Naive B cell (primary cell): Measurements from ENCODE around the gene PGBD4. TPM values are rescaled to one million over a fixed set of nuclear protein-coding genes. Genes with fewer than 3 reads are reported as not detected.

Experiments used
- ATAC-seq, 2 donors: fragments of 150-1000 bp; cut with Tn5 transposase; 2 replicates each; pipeline ENCODE4 v1.10.0; 2021; ENCODE audit warnings: low read depth in 2 of 2, mild to moderate bottlenecking in 2 of 2, moderate library complexity in 2 of 2
- DNase-seq: peaks from one replicate; pipeline ENCODE4 v3.0.0; 2022
- H3K27ac Mint-ChIP-seq, 6 donors: one replicate each; pipeline ENCODE4 v1.8.0; 2020 to 2022; ENCODE audit warnings: mild to moderate bottlenecking in 6 of 6, mixed read lengths in 6 of 6, moderate library complexity in 5 of 6, inconsistent platforms in 2 of 6
- H3K27me3 Mint-ChIP-seq, 3 donors: one replicate each; pipeline ENCODE4 v1.8.0; 2021 to 2022; ENCODE audit warnings: mixed read lengths in 3 of 3, mild to moderate bottlenecking in 1 of 3
- H3K36me3 Mint-ChIP-seq, 2 donors: one replicate each; pipeline ENCODE4 v1.8.0; 2020 to 2022; ENCODE audit warnings: mixed read lengths in 2 of 2, inconsistent platforms in 1 of 2, mild to moderate bottlenecking in 1 of 2
- H3K4me1 Mint-ChIP-seq, 3 donors: one replicate each; pipeline ENCODE4 v1.8.0; 2020 to 2022; ENCODE audit warnings: mixed read lengths in 3 of 3, inconsistent platforms in 1 of 3, mild to moderate bottlenecking in 1 of 3, moderate library complexity in 1 of 3
- H3K4me3 Mint-ChIP-seq, 8 donors: one replicate each; pipeline ENCODE4 v1.8.0; 2020 to 2022; ENCODE audit warnings: mild to moderate bottlenecking in 8 of 8, mixed read lengths in 8 of 8, moderate library complexity in 8 of 8, inconsistent platforms in 2 of 8
- H3K9me3 Mint-ChIP-seq, 7 donors: one replicate each; pipeline ENCODE4 v1.8.0; 2020 to 2022; ENCODE audit warnings: mixed read lengths in 7 of 7, mild to moderate bottlenecking in 5 of 7, inconsistent platforms in 2 of 7, moderate library complexity in 1 of 7
- polyA plus RNA-seq, 6 donors: library from polyadenylated mRNA; unstranded; fragments of 300-500 nt; fragmentation: Illumina TruSeq; gene quantifications; one replicate each; pipeline ENCODE4 v1.2.3, GENCODE V29; 2021; ENCODE audit warnings: low read depth in 6 of 6

The PGBD4 gene
- polyA plus RNA-seq: 1 to 10 TPM; 1.3 to 3.7 (median 2.5) TPM

GRCh38 chr15:34101366-34102174 lies at the start of gene PGBD4, which contains the start of gene EMC7:
Gene PGBD4, plus strand, starts transcription at chr15:34102083. Its CDS starts 449 bp downstream, at chr15:34102532.
Gene EMC7, minus strand, starts transcription at chr15:34101862. Its CDS starts 23 bp downstream, at chr15:34101839.
- ATAC-seq (peak; percentile 96 to 97), DNase-seq (peak; percentile 99)
- peaks cover 13 to 45% (median 22%) of the 10 kb centered on the region in 3 donors for H3K4me1 Mint-ChIP-seq
- no peaks in the 10 kb centered on the region for H3K27me3 Mint-ChIP-seq
- peaks cover 0 to 3% (median 0%) of the 10 kb centered on the region in 7 donors for H3K9me3 Mint-ChIP-seq
- H3K27ac Mint-ChIP-seq: peak within 1 kb of the TSS; percentile 98 to 100 (median 99)
- peak within 1 kb of the TSS; percentile 96 to 100 (median 99) for H3K4me3 Mint-ChIP-seq
- peaks cover 0 to 6% of the 10 kb centered on the region in 2 donors for H3K36me3 Mint-ChIP-seq

DNA sequence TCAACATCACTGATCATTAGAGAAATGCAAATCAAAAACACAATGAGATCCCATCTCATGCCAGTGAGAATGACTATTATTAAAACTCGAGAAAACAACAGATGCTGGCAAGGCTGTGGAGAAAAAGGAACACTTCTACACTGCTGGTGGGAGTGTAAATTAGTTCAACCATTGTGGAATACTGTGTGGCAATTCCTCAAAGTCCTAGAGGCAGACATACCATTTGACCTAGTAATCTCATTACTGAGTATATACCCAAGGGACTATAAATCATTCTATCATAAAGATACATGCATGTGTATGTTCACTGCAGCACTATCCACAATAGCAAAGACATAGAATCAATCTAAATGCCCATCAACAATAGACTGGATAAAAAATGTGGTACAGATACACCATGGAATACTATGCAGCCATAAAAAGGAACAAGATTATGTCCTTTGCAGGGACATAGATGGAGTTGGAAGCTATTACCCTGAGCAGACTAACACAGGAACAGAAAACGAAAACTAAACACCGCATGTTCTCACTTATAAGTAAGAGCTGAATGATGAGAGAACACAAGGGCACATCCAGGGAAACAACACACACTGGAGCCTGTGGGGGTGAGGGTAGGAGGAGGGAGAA lies 47.7 kb upstream of the PGBD4 start:
- Mint-ChIP-seq H3K9me3 (peaks cover 15 to 32% (median 23%) of the 10 kb centered on the region in 7 donors), H3K27me3 (peaks cover 0 to 22% (median 11%) of the 10 kb centered on the region in 3 donors), H3K4me3 (no peak overlapping the region), H3K4me1 (no peaks in the 10 kb centered on the region), H3K27ac (no peak overlapping the region), H3K36me3 (peaks cover 16 to 23% of the 10 kb centered on the region in 2 donors)
- DNase-seq (no peak), ATAC-seq (no peak)

DNA sequence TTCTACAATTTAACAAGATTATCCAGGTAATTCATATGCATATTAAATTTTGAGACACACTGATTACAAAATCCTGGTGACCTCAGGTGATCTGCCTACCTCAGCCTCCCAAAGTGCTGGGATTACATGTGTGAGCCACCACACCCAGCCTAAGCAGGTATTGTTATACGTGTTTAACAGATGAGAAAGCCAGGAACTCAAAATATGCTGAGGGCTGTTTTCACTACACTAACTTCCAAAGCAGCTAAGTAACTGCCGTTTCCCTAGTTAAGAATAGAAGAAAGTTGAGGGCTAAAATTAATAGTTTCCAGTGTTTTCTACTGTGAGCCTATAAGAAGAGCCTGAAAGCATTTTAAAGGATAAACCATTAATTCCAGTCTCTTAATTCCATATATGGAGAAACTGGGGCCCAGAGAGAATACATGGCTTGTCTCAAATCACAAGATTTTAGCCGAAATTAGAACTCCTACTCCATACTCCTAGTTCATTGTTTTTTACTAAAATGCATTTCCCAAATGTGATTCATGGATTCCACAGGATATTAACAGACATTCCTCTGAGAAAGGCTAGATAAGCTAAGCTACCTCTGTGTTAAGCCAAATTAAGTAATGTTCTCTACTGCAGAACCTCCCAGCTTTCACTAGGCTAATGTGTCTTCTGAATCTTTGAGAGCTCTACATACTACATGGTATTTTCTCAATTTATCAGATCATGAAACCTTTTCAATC lies 45.9 kb upstream of the PGBD4 start:
- Mint-ChIP-seq H3K4me3 (no peak overlapping the region), H3K36me3 (peaks cover 8 to 9% of the 10 kb centered on the region in 2 donors), H3K27me3 (peaks cover 0 to 10% (median 7%) of the 10 kb centered on the region in 3 donors), H3K4me1 (no peaks in the 10 kb centered on the region), H3K9me3 (peaks cover 6 to 15% (median 10%) of the 10 kb centered on the region in 7 donors), H3K27ac (no peak overlapping the region)
- DNase-seq (no peak), ATAC-seq (no peak)

GRCh38 chr15:34056911-34057310 lies 45.0 kb upstream of the PGBD4 start:
- Mint-ChIP-seq H3K4me1 (peaks cover 2 to 3% (median 2%) of the 10 kb centered on the region in 3 donors), H3K27ac (no peak overlapping the region), H3K9me3 (peaks cover 0 to 7% (median 2%) of the 10 kb centered on the region in 7 donors), H3K27me3 (peaks cover 0 to 1% (median 0%) of the 10 kb centered on the region in 3 donors), H3K36me3 (peaks cover 0 to under 1% of the 10 kb centered on the region in 2 donors), H3K4me3 (no peak overlapping the region)
- no peak for ATAC-seq
- no peak for DNase-seq

- no peaks in the 10 kb centered on the region for H3K36me3 Mint-ChIP-seq
- H3K27me3 Mint-ChIP-seq: no peaks in the 10 kb centered on the region
- peak overlapping the region in 1 of 6 donors; percentile 58 for H3K27ac Mint-ChIP-seq
- ATAC-seq (no peak), DNase-seq (no peak)
- peaks cover 4 to 7% (median 6%) of the 10 kb centered on the region in 3 donors for H3K4me1 Mint-ChIP-seq
- no peak overlapping the region for H3K4me3 Mint-ChIP-seq
- H3K9me3 Mint-ChIP-seq: no peaks in the 10 kb centered on the region
These were observed 42.4 kb upstream of the PGBD4 start for GRCh38 chr15:34059476-34059875.

- H3K27me3 Mint-ChIP-seq: no peaks in the 10 kb centered on the region
- peaks cover 4 to 7% (median 6%) of the 10 kb centered on the region in 3 donors for H3K4me1 Mint-ChIP-seq
- no peak overlapping the region for H3K27ac Mint-ChIP-seq
- ATAC-seq: no peak
- H3K36me3 Mint-ChIP-seq: no peaks in the 10 kb centered on the region
- no peaks in the 10 kb centered on the region for H3K9me3 Mint-ChIP-seq
- DNase-seq: no peak
- H3K4me3 Mint-ChIP-seq: no peak overlapping the region
These were observed 41.9 kb upstream of the PGBD4 start for GRCh38 chr15:34059946-34060345.

DNA sequence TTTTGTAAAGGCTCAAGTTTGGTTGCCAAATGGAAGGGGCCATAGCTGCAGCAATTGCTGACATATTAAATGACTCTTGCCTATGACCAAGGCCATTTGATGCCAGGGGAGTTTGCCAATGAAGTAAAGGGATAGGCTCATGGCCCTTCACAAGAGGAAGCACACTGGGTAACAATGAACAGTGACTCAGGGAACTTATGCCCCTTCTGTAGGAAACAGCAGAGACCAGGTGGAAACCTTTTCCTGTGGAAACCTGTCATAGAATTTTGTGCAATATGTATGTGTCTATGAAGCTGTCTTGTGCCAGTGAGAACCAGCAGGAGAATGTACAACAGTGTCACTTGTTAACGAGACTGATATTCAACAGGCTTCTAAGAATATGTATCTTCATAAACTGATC lies 37.4 kb upstream of the PGBD4 start:
- peaks cover 4 to 7% (median 6%) of the 10 kb centered on the region in 3 donors for H3K4me1 Mint-ChIP-seq
- no peaks in the 10 kb centered on the region for H3K9me3 Mint-ChIP-seq
- H3K27ac Mint-ChIP-seq: no peak overlapping the region
- DNase-seq (no peak), ATAC-seq (no peak)
- no peaks in the 10 kb centered on the region for H3K27me3 Mint-ChIP-seq
- H3K4me3 Mint-ChIP-seq: no peak overlapping the region
- H3K36me3 Mint-ChIP-seq: no peaks in the 10 kb centered on the region

GRCh38 chr15:34065261-34065660 lies 36.6 kb upstream of the PGBD4 start:
- no peak for ATAC-seq
- Mint-ChIP-seq H3K4me1 (peaks cover 4 to 7% (median 6%) of the 10 kb centered on the region in 3 donors), H3K27ac (peak overlapping the region in 1 of 6 donors; percentile 32), H3K9me3 (no peaks in the 10 kb centered on the region), H3K4me3 (no peak overlapping the region), H3K27me3 (no peaks in the 10 kb centered on the region), H3K36me3 (no peaks in the 10 kb centered on the region)
- DNase-seq: no peak

DNA sequence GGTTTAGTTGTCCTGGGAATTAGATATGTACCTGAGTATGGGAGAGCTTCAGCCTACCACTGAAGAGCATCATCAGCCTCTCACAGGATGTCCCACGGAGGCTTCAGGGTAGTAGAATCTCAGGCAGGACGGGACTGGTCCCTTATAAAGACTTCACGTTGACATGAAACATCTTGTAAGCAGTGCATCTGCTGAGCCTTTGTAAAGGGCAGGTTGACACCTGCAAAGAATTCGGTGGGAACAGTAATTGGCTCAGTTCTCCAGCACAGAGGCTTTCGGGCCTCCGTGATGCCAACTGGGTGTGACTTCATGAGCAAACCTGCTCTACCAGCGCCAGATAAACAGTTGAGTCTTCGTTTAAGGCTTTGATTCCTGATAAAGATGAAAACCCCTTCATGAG lies 35.9 kb upstream of the PGBD4 start:
- Mint-ChIP-seq H3K4me1 (peaks cover 4 to 7% (median 6%) of the 10 kb centered on the region in 3 donors), H3K27me3 (no peaks in the 10 kb centered on the region), H3K27ac (no peak overlapping the region)

GRCh38 chr15:34070003-34070402 lies 31.9 kb upstream of the PGBD4 start:
- peaks cover 0 to 5% of the 10 kb centered on the region in 2 donors for H3K36me3 Mint-ChIP-seq
- no peak overlapping the region for H3K4me3 Mint-ChIP-seq
- no peaks in the 10 kb centered on the region for H3K27me3 Mint-ChIP-seq

More for the DNA sequence above, 35.9 kb upstream of the PGBD4 start:
- H3K36me3 Mint-ChIP-seq: no peaks in the 10 kb centered on the region
- no peaks in the 10 kb centered on the region for H3K9me3 Mint-ChIP-seq
- DNase-seq: no peak
- H3K4me3 Mint-ChIP-seq: no peak overlapping the region
- no peak for ATAC-seq

GRCh38 chr15:34076785-34077184 lies 25.1 kb upstream of the PGBD4 start:
- Mint-ChIP-seq H3K4me1 (peaks cover 0 to 9% (median 0%) of the 10 kb centered on the region in 3 donors), H3K9me3 (peaks cover 0 to 10% (median 2%) of the 10 kb centered on the region in 7 donors), H3K4me3 (no peak overlapping the region), H3K27me3 (no peaks in the 10 kb centered on the region), H3K36me3 (peaks cover 5 to 10% of the 10 kb centered on the region in 2 donors), H3K27ac (no peak overlapping the region)
- ATAC-seq (no peak), DNase-seq (no peak)

More at GRCh38 chr15:34070003-34070402, 31.9 kb upstream of the PGBD4 start:
- DNase-seq: no peak
- ATAC-seq: no peak
- Mint-ChIP-seq H3K4me1 (no peaks in the 10 kb centered on the region), H3K9me3 (peaks cover 0 to 6% (median 0%) of the 10 kb centered on the region in 7 donors), H3K27ac (no peak overlapping the region)

- no peak for ATAC-seq
- peaks cover 10 to 11% of the 10 kb centered on the region in 2 donors for H3K36me3 Mint-ChIP-seq
- no peaks in the 10 kb centered on the region for H3K27me3 Mint-ChIP-seq
- DNase-seq: no peak
- H3K4me1 Mint-ChIP-seq: peaks cover 0 to 9% (median 0%) of the 10 kb centered on the region in 3 donors
- H3K27ac Mint-ChIP-seq: no peak overlapping the region
- H3K4me3 Mint-ChIP-seq: no peak overlapping the region
- peaks cover 0 to 10% (median 2%) of the 10 kb centered on the region in 7 donors for H3K9me3 Mint-ChIP-seq
These were observed 23.0 kb upstream of the PGBD4 start for GRCh38 chr15:34078900-34079299.

GRCh38 chr15:34079904-34080303 lies 22.0 kb upstream of the PGBD4 start:
- ATAC-seq (no peak), DNase-seq (no peak)
- H3K27ac Mint-ChIP-seq: no peak overlapping the region
- peaks cover 10 to 12% of the 10 kb centered on the region in 2 donors for H3K36me3 Mint-ChIP-seq
- peaks cover 0 to 6% (median 2%) of the 10 kb centered on the region in 7 donors for H3K9me3 Mint-ChIP-seq
- H3K4me3 Mint-ChIP-seq: no peak overlapping the region
- peaks cover 0 to 9% (median 0%) of the 10 kb centered on the region in 3 donors for H3K4me1 Mint-ChIP-seq
- H3K27me3 Mint-ChIP-seq: no peaks in the 10 kb centered on the region
